Erythroblast (primary cell): ENCODE data around the gene SLC24A3.

ENCODE experiments used
- GATA1 ChIP-seq: IDR thresholded peaks from 2 replicates; pipeline ENCODE4 v1.6.1; 2011; ENCODE audit warnings: low read depth, mild to moderate bottlenecking, control low read depth, low read length, moderate library complexity
- POLR2A ChIP-seq: IDR thresholded peaks from 2 replicates; pipeline ENCODE4 v1.6.1; 2011; ENCODE audit warnings: mild to moderate bottlenecking, low read length

DNA sequence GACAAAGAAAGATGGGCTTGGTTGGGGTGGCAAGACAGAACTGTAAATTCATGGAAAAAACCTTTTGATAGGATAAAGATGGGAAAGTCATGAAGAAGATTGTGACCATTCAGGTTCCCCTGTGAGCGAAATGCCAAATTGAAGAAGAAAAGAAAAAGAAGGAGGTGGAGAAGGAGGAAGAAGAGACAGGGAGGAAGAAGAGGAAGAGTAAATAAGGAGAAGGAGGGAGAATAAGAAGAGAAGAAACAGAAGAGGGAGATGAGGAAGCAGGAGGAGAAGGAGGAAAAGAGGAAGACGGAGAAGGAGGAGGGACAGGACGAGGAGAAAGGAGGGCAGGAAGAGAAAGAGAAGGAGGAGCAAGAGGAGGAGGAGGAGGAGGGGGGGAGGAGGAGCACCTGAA, 199.8 kb downstream of the SLC24A3 start:
- no peak for TF ChIP-seq POLR2A
- no peak for TF ChIP-seq GATA1
